HG03521 (cell line): Measurements from ENCODE around the gene SF3B6.

Source experiments
- ATAC-seq: cut with Tn5 transposase; IDR thresholded peaks from one replicate; pipeline ENCODE4 v1.9.1; 2021; ENCODE audit warnings: mild to moderate bottlenecking, moderate library complexity; ENCODE audit not compliant: unreplicated experiment

SF3B6 gene

DNA sequence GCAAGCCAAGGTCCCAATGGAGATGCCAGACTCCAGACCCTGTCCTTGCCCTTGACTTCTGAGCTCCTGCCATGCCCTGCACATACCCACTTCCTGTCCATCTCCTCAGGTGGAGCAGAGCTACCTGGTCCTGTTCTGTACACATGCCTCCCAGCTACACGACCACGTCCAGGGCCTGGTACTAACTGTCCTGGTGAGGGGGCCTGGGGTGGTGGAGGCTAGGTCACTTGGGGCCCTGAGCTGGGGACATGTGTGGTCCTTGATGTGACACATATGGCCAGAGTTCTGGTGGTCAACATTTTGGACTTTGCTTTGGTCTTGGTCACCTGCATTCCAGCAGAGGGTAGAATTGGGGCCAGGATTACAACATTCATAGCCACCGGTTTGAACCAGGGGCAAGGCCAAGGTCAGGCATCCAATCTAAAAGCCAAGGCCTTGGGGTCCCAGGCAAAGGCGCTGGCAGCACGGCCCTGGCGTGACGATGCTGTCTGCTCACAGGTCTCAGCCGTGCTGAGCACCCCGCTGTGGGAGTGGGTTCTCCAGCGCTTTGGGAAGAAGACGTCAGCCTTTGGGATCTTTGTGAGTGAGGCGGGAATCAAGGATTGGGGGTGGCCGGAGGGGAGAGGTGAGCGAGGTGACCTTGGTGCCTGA lies 53.7 kb downstream of the SF3B6 start:
- ATAC-seq, result no peak

DNA sequence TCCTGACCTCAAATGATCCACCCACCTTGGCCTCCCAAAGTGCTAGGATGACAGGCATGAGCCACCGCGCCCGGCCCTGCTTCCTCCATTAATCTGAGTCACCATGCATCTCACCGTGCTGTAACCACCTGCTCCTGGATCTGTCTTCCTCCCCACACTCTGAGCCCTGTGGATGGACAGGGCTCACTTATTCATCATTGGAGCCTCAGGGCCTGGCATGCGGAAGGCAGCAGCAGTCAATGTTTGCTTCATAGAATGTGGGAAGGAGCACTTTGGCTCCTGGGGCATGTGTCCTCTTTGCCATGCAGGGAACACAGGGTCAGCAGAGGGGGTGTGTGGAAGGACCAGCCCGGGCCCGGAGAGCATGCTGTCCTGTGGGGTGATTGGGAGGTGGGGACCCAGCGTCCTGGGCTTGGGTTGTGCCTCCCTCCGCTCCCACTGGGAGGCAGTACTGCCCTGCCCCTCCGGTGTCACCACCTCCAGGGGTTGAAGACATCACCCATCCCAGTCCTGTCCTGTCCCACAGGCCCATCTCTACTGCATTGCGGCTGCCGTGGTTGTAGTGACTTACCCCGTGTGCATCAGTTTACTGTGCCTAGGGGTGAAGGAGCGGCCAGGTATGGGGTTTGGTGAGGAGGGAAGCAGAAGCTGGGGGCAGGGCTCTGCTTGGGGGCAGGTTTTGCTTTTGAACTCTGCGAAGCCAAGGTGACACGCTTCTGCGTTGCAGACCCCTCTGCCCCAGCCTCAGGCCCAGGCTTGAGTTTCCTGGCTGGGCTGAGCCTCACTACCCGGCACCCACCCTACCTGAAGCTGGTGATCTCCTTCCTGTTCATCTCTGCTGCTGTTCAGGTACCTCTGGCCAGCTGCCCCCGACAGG lies 54.8 kb downstream of the SF3B6 start:
- ATAC-seq, result no peak

DNA sequence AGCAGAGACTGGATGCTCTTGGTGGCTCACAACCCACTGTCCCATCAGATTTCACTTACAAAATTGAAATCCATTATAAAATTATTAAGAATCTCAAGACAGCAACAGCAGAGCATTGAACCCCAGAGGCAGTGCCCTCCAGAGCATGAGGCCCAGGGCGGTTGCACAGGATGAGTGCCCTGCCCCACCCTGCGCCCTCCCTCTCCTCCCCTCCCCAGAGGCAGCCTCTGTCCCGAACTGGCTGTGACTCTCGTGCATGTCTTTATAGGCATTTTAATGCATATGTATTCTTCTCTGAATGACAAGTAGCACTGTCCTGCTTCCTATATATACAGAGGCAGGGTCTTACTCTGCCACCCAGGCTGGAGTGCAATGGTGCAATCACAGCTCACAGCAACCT lies 55.9 kb downstream of the SF3B6 start:
- no peak for ATAC-seq

DNA sequence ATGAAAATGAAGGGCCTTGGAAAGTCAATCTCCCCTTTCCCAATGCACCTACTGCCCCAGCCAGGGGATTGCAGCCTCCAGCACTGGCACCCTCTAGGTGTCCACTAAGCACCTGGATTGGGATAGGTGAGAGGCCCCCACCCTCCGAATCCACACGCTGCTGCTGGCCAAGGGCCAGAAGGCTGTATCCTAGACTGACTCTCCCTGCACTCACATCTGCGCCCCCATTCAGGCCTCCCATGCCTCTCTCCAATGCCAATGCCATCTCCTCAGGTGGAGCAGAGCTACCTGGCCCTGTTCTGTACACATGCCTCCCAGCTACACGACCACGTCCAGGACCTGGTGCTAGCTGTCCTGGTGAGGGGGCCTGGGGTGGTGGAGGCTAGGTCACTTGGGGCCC lies 56.4 kb downstream of the SF3B6 start:
- ATAC-seq, result no peak

DNA sequence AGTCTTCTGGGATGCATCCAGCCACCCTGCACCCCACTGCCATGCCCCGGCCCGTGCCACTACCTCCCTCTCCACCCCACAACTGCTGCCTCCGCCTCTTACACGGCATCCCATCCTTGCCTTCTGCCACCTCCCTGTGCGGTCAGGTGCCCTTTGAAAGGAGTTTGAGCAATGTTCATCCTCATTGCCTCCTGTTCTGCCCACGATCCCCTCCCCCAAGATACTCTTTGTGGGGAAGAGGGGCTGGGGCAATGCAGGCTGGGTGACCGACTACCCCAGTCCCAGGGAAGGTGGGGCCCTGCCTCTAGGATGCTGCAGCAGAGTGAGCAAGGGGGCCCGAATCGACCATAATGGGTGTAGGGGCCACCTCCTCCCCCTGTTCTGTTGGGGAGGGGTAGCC lies 57.9 kb downstream of the SF3B6 start:
- no peak for ATAC-seq

DNA sequence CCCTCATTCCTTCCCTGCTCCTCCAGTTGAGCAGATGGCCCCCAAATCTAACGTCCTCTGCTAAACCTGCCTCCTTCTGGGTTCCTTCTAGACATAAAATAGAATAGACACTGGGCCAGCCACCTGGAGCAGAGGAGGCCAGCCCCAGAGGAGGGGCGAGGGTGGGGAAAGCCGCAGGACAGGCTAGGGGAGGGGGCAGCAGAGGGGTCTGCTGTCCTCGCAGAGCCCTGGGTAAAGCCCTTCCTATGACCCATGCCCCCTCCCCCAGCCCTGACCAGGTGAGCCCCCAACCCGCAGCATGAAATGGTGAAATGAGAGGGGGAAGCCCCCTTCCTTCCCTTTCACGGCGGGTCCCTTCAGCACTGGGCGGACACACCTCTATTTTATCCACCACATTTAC lies 58.4 kb downstream of the SF3B6 start:
- ATAC-seq, result no peak
